ENCODE measurements around the gene UGCG. TPM values are rescaled to one million over a fixed set of nuclear protein-coding genes. Genes with fewer than 3 reads are reported as not detected.

UGCG gene
- total and polyA plus RNA-seq, 9 of the 15 experiments (the other 6 are each of a cell fraction or from before 2014, with no cell fraction given): 20.0 to 40.3 (median 29.2) TPM

DNA sequence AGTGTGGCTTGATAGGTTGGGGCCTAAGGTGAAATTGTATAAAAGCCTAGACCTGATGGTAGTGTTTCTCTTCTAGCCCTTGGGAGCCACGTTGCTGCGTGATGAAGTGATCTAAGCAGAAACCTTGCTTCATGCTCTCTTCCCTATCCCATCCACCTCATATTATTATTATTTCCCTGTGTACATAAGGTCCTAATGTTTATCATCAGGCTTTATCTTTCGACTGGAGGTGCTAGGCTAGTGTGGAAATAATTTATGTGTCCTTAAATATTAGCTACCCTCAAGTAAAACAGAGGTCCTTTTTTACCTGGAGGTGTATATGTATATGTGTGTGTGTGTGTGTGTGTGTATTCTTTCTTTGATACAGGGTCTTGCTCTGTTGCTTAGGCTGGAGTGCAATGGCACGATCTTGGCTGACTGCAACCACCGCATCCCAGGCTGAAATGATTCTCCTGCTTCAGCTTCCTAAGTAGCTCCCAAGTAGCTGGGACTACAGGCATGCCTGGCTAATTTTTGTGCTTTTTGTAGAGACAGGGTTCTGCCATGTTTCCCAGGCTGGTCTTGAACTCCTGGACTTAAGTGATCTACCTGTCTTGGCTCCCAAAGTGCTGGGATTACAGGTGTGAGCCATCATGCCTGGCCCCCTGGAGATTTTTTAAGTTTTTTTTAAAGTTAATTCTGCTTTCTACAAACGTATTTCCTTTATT is 3.7 kb downstream of the UGCG start:
- peak; percentile 1; the same call in 1 of the 3 replicates for ATAC-seq
- 2% methylated on average over 6 of the region's 6 CpGs for WGBS (ENCODE audit: insufficient coverage, low coverage, missing lambda C conversion rate)
- Histone ChIP-seq H2AFZ (ENCODE audit: low read depth, low read length) (no peak overlapping the region), H3K79me2 (ENCODE audit: control insufficient read depth, insufficient read depth, low read length) (peaks cover 91% of the 10 kb centered on the region), H3K27me3 (ENCODE audit: control insufficient read depth in 2 of 2, insufficient read depth in 2 of 2, low read length in 2 of 2) (no peaks in the 10 kb centered on the region), H3K9me1 (ENCODE audit: control insufficient read depth, insufficient read depth, low read length) (no peaks in the 10 kb centered on the region), H4K20me1 (replicated peaks; ENCODE audit: control insufficient read depth, insufficient read depth, low read length) (peaks cover 8% of the 10 kb centered on the region), H3K36me3 (ENCODE audit: control insufficient read depth, insufficient read depth, low read length) (no peaks in the 10 kb centered on the region; the same call in 2 of the 3 replicates), H3K27ac (ENCODE audit: extremely low read depth, low read depth, low read length) (peak overlapping the region; percentile 66), H3K4me2 (ENCODE audit: insufficient read depth, low read length) (peak overlapping the region; percentile 71), H3K4me1 (replicated peaks in 1 of 2; ENCODE audit: control insufficient read depth in 2 of 2, insufficient read depth in 2 of 2, low read length in 2 of 2) (peaks cover 37 to 41% of the 10 kb centered on the region in 2 experiments; a peak in 4 of 5 replicates), H3K9ac (ENCODE audit: insufficient read depth in 1 of 2, low read depth in 2 of 2, low read length in 2 of 2) (peak overlapping the region; percentile 70 to 82; a peak in 3 of 4 replicates), H3K9me3 (replicated peaks; ENCODE audit: control insufficient read depth, insufficient read depth, low read depth, low read length) (no peaks in the 10 kb centered on the region; the same call in 1 of the 2 replicates), H3K4me3 (peak overlapping the region; percentile 22; the same call in 1 of the 2 replicates)
- in situ Hi-C loops (cut with MboI) (no loop called here), intact Hi-C loops (cut with micrococcal nuclease) (loop anchor here (10.0 kb wide), 1 partner anchor 454 kb away; no protein-coding TSS in a partner anchor)
- no peak for FAIRE-seq
- ChIA-PET CTCF (ENCODE audit: low intra/inter-chr PET ratio) (interaction anchor here (0.5 kb wide), 1 partner anchor 604 kb away, joined by 3 read pairs; no protein-coding TSS in a partner anchor), POLR2A (interaction anchor here (0.9 kb wide), 1 partner anchor 8 kb away, joined by 3 read pairs; no protein-coding TSS in a partner anchor)
- peak in 1 of 4 experiments; percentile 32 for DNase-seq (ENCODE audit: extremely low read depth in 1 of 4, low spot score in 3 of 4)
- BruUV-seq (replicated peaks): no TSS peak
- TF ChIP-seq, protein P1, sequence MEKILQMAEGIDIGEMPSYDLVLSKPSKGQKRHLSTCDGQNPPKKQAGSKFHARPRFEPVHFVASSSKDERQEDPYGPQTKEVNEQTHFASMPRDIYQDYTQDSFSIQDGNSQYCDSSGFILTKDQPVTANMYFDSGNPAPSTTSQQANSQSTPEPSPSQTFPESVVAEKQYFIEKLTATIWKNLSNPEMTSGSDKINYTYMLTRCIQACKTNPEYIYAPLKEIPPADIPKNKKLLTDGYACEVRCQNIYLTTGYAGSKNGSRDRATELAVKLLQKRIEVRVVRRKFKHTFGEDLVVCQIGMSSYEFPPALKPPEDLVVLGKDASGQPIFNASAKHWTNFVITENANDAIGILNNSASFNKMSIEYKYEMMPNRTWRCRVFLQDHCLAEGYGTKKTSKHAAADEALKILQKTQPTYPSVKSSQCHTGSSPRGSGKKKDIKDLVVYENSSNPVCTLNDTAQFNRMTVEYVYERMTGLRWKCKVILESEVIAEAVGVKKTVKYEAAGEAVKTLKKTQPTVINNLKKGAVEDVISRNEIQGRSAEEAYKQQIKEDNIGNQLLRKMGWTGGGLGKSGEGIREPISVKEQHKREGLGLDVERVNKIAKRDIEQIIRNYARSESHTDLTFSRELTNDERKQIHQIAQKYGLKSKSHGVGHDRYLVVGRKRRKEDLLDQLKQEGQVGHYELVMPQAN (IDR thresholded peaks at IDR 0.05; ENCODE audit: borderline replicate concordance): 0 out of 2 replicates have a peak, but pooled peaks have one; percentile 29
- TF ChIP-seq HOXB6 (CRISPR knock-in tag; IDR thresholded peaks at IDR 0.05; ENCODE audit: borderline replicate concordance) (no peak), FOXK2 (conservative IDR thresholded peaks at IDR 0.05 in 1 of 2, IDR thresholded peaks at IDR 0.05 in 1 of 2; ENCODE audit: low read depth in 2 of 2) (peak in 1 of 2 experiments; percentile 30; a peak in 1 of 4 replicates), MEIS2 (IDR thresholded peaks at IDR 0.05; ENCODE audit: partially characterized antibody) (peak; percentile 5), EHMT2 (IDR thresholded peaks at IDR 0.05) (peak; percentile 18; the same call in 1 of the 2 replicates), CCNT2 (IDR thresholded peaks at IDR 0.05; ENCODE audit: borderline replicate concordance, extremely low read depth, insufficient read length, low read depth, low read length) (no peak), FOXA3 (CRISPR knock-in tag; conservative IDR thresholded peaks at IDR 0.05 in 1 of 2, IDR thresholded peaks at IDR 0.05 in 1 of 2) (peak in 1 of 2 experiments; percentile 49; a peak in 3 of 4 replicates), RFX5 (IDR thresholded peaks at IDR 0.05; ENCODE audit: low read depth, low read length) (no peak), ZNF780A (CRISPR knock-in tag; IDR thresholded peaks at IDR 0.05) (no peak), ZNF444 (CRISPR knock-in tag; IDR thresholded peaks at IDR 0.05) (no peak), GATAD2B (IDR thresholded peaks at IDR 0.05; ENCODE audit: borderline replicate concordance) (no peak)
- TF ChIP-seq, protein P2, sequence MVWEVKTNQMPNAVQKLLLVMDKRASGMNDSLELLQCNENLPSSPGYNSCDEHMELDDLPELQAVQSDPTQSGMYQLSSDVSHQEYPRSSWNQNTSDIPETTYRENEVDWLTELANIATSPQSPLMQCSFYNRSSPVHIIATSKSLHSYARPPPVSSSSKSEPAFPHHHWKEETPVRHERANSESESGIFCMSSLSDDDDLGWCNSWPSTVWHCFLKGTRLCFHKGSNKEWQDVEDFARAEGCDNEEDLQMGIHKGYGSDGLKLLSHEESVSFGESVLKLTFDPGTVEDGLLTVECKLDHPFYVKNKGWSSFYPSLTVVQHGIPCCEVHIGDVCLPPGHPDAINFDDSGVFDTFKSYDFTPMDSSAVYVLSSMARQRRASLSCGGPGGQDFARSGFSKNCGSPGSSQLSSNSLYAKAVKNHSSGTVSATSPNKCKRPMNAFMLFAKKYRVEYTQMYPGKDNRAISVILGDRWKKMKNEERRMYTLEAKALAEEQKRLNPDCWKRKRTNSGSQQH (CRISPR knock-in tag; IDR thresholded peaks at IDR 0.05): no peak
- TF ChIP-seq, protein P3, sequence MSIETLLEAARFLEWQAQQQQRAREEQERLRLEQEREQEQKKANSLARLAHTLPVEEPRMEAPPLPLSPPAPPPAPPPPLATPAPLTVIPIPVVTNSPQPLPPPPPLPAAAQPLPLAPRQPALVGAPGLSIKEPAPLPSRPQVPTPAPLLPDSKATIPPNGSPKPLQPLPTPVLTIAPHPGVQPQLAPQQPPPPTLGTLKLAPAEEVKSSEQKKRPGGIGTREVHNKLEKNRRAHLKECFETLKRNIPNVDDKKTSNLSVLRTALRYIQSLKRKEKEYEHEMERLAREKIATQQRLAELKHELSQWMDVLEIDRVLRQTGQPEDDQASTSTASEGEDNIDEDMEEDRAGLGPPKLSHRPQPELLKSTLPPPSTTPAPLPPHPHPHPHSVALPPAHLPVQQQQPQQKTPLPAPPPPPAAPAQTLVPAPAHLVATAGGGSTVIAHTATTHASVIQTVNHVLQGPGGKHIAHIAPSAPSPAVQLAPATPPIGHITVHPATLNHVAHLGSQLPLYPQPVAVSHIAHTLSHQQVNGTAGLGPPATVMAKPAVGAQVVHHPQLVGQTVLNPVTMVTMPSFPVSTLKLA (conservative IDR thresholded peaks at IDR 0.05): 0 out of 4 replicates have a peak, but pooled peaks of 1 of the 2 experiments have one; percentile 4
